K562 (cell line): ENCODE results near the gene SOX18. TPM values are rescaled to one million over a fixed set of nuclear protein-coding genes. Genes with fewer than 3 reads are reported as not detected.
A peak's percentile ranks its signal among the peaks of the same experiment; 100 is the strongest.

ENCODE experiments used
- ARID1B ChIP-seq: fragments of 450-650 bp; IDR thresholded peaks from 2 replicates; pipeline ENCODE4 v1.6.1; 2016; ENCODE audit warnings: antibody characterized with exemption, mild to moderate bottlenecking, inconsistent platforms
- BRD4 ChIP-seq: fragments of 200-600 bp; sonication (generic); IDR thresholded peaks from 2 replicates; pipeline ENCODE4 v1.6.1; 2017; ENCODE audit warnings: inconsistent platforms
- C11orf30 ChIP-seq: fragments of 450-650 bp; IDR thresholded peaks from 2 replicates; pipeline ENCODE4 v1.6.1; 2016; ENCODE audit warnings: low read depth, mild to moderate bottlenecking
- ERF ChIP-seq: fragments of 450-650 bp; formaldehyde crosslinking; IDR thresholded peaks from 2 replicates; pipeline ENCODE4 v1.4.0; 2020; ENCODE audit warnings: mild to moderate bottlenecking, mixed read lengths
- KHSRP ChIP-seq: fragments of 450-650 bp; IDR thresholded peaks from 2 replicates; pipeline ENCODE4 v1.6.1; 2017
- KLF1 ChIP-seq: fragments of 450-650 bp; IDR thresholded peaks from 2 replicates; pipeline ENCODE4 v1.6.1; 2016; ENCODE audit warnings: missing genetic modification characterization, missing compliant biosample characterization
- LEF1 ChIP-seq: fragments of 450-650 bp; IDR thresholded peaks from 2 replicates; pipeline ENCODE4 v1.6.1; 2016; ENCODE audit warnings: mild to moderate bottlenecking
- MNT ChIP-seq, 2 experiments: fragments of 450-650 bp; conservative IDR thresholded peaks; 2 replicates each; pipeline ENCODE4 v1.6.1; 2017; ENCODE audit warnings: mild to moderate bottlenecking in 2 of 2, moderate library complexity in 2 of 2
- NFIX ChIP-seq: fragments of 250-450 bp; sonication (Bioruptor Pico); IDR thresholded peaks from 2 replicates; pipeline ENCODE4 v1.4.0; 2020; ENCODE audit warnings: low read depth, mild to moderate bottlenecking, moderate library complexity
- NR2C2 ChIP-seq, 2 experiments: fragments of 200-800 bp in 1 of 2; sonication (Bioruptor generic) in 1 of 2; sonication (generic) in 1 of 2; formaldehyde crosslinking in 1 of 2; IDR thresholded peaks; 2 replicates each; pipeline versions ENCODE4 v1.6.1 to v1.8.0; 2016 to 2022; ENCODE audit warnings: mild to moderate bottlenecking in 1 of 2, missing compliant biosample characterization in 1 of 2, missing genetic modification characterization in 1 of 2, missing genetic modification reagents in 1 of 2
- PHF8 ChIP-seq: fragments of 200-600 bp; sonication (generic); IDR thresholded peaks from 2 replicates; pipeline ENCODE4 v1.6.1; 2012; ENCODE audit warnings: mixed run types, mild to moderate bottlenecking, inconsistent platforms, low read length, moderate library complexity, borderline replicate concordance
- PTTG1 ChIP-seq: fragments of 450-650 bp; IDR thresholded peaks from 2 replicates; pipeline ENCODE4 v1.6.1; 2016; ENCODE audit warnings: low read depth, mild to moderate bottlenecking, missing genetic modification characterization, missing compliant biosample characterization
- RBBP5 ChIP-seq: fragments of 200-600 bp; sonication (generic); IDR thresholded peaks from 2 replicates; pipeline ENCODE4 v1.6.1; 2012; ENCODE audit warnings: borderline replicate concordance, mild to moderate bottlenecking, low read length, control low read depth, inconsistent platforms; ENCODE audit not compliant: insufficient read depth, poor library complexity, severe bottlenecking
- RNF2 ChIP-seq: sonication (generic); IDR thresholded peaks from 2 replicates; pipeline ENCODE4 v1.6.1; 2016
- SREBF1 ChIP-seq: fragments of 150-350 bp; IDR thresholded peaks from 2 replicates; pipeline ENCODE4 v1.6.1; 2014; ENCODE audit warnings: antibody characterized with exemption, low read depth, low read length, borderline replicate concordance
- SRF ChIP-seq, 2 experiments: fragments of 250-450, 450-650 bp in 1 of 2; sonication (Bioruptor Pico) in 1 of 2; sonication (generic) in 1 of 2; formaldehyde crosslinking; IDR thresholded peaks; 2 replicates each; pipeline versions ENCODE4 v1.5.0 to v1.5.1; 2020 to 2022; ENCODE audit warnings: mild to moderate bottlenecking in 1 of 2, missing genetic modification reagents in 1 of 2
- SRSF7 ChIP-seq: fragments of 200-400 bp; formaldehyde crosslinking; optimal IDR thresholded peaks from 2 replicates; pipeline ENCODE3; 2017; ENCODE audit warnings: mild to moderate bottlenecking, low read depth, low read length
- THAP7 ChIP-seq: fragments of 250-450 bp; sonication (Bioruptor Pico); IDR thresholded peaks from 2 replicates; pipeline ENCODE4 v1.5.0; 2021
- ZBED1 ChIP-seq: IDR thresholded peaks from 2 replicates; pipeline ENCODE4 v1.6.1; 2014
- ZBTB33 ChIP-seq: sonication (generic); formaldehyde crosslinking; IDR thresholded peaks from 2 replicates; pipeline ENCODE4 v1.8.1; 2023; ENCODE audit warnings: mild to moderate bottlenecking, missing genetic modification reagents
- ZNF280A ChIP-seq: fragments of 450-650 bp; IDR thresholded peaks from 2 replicates; pipeline ENCODE4 v1.6.1; 2018; ENCODE audit warnings: mild to moderate bottlenecking, low read depth; ENCODE audit not compliant: partially characterized antibody
- ZNF507 ChIP-seq: conservative IDR thresholded peaks from 2 replicates; pipeline ENCODE4 v1.6.1; 2017; ENCODE audit warnings: missing genetic modification characterization, missing compliant biosample characterization
- ZSCAN32 ChIP-seq: fragments of 450-650 bp; formaldehyde crosslinking; IDR thresholded peaks from 2 replicates; pipeline ENCODE4 v1.4.0; 2020; ENCODE audit warnings: mild to moderate bottlenecking, moderate library complexity
- polyA plus RNA-seq, 8 experiments: library from polyadenylated mRNA; depleted of rRNA in 4 of 8; stranded (reverse) in 5 of 8; unstranded in 3 of 8; fragments of >200 nt; fragmentation: Nextera tagmentation in 2 of 8; fragmentation: Illumina TruSeq in 1 of 8; extraction: Ambion mirVana in 2 of 8; extraction: Trizol in 1 of 8; gene quantifications; 2 replicates each; pipeline versions ENCODE4 v1.2.1 to v1.2.3, GENCODE V29; 2011 to 2014; ENCODE audit warnings: inconsistent platforms in 1 of 8, missing spikeins in 1 of 8
- total RNA-seq, 7 experiments: library from RNA; depleted of rRNA in 6 of 7; stranded (reverse); fragments of >200 nt in 6 of 7; fragmentation: Illumina TruSeq in 2 of 7; extraction: Trizol in 2 of 7; gene quantifications; 2 replicates each; pipeline versions ENCODE4 v1.2.1 to v1.2.3, GENCODE V29; 2011 to 2021; ENCODE audit warnings: low replicate concordance in 1 of 7

The SOX18 gene
- total and polyA plus RNA-seq, 9 of the 15 experiments (the other 6 are each of a cell fraction or from before 2014, with no cell fraction given), result 0.15 to 19.8 (median 0.33) TPM

- TF ChIP-seq NR2C2 (CRISPR knock-in tag; IDR thresholded peaks at IDR 0.05) (no peak), NR2C2 (tag; IDR thresholded peaks at IDR 0.05) (peak; percentile 51; the same call in 1 of the 2 replicates), KLF1 (no peak; the same call in 1 of the 2 replicates), KHSRP (no peak), ZNF280A (no peak), RBBP5 (peak; percentile 43), PHF8 (peak; percentile 65; the same call in 1 of the 2 replicates), C11orf30 (no peak), ZBTB33 (CRISPR knock-in tag) (peak; percentile 83), THAP7 (no peak), ARID1B (peak; percentile 24; the same call in 1 of the 2 replicates), LEF1 (no peak), ZBED1 (no peak), ZSCAN32 (CRISPR knock-in tag) (no peak), RNF2 (no peak), SREBF1 (no peak), ERF (CRISPR knock-in tag) (0 out of 2 replicates have a peak, but pooled peaks have one; percentile 45), BRD4 (no peak), ZNF507 (tag) (no peak), SRF (CRISPR knock-in tag; IDR thresholded peaks at IDR 0.05) (no peak), PTTG1 (tag) (no peak), SRSF7 (no peak), MNT (conservative IDR thresholded peaks at IDR 0.05) (peak; percentile 23 to 63; a peak in 1 of 4 replicates), NFIX (CRISPR knock-in tag) (no peak)
Measured at GRCh38 chr20:64038565-64039292, 10.7 kb downstream of the SOX18 start (continued).
